ENCODE results near the gene ITGAL.
A peak's percentile ranks its signal among the peaks of the same experiment; 100 is the strongest.
"Not testable (repeated sequence)": the region's sequence is repeated elsewhere in the genome, so short reads cannot be mapped to it uniquely, and the experiment has no call there.

The ITGAL gene

GRCh38 chr16:30526823-30527634 is 54.5 kb downstream of the ITGAL start:
- peak; percentile 92 to 94 for DNase-seq

DNA sequence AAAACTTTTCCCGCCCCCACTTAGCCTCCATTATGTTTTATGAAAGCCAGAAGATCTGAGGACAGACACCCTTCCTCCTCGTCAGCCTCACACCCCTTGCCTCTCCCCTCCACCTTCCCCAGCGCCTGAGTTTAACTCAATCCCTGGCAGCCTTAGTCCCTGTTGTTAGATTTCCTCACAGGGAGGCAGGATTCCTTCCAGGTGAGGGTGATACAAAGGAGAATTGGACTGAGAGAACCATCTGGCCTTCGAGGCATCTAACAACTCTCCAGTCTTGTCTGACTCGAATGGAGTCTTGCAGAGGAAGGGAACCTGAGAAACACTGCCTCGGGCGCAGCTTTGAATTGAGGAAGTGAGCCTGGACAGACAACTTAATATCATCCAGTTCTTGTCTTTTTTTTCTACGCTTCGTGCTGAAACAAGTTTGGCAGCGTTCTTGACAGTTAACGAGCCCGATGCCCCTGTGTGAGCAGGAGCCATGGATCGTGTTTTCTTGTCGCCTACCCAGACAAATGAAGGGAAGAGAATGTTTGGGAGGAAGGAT is 55.2 kb downstream of the ITGAL start:
- peak in 1 of 2 donors; percentile 34 for DNase-seq

DNA sequence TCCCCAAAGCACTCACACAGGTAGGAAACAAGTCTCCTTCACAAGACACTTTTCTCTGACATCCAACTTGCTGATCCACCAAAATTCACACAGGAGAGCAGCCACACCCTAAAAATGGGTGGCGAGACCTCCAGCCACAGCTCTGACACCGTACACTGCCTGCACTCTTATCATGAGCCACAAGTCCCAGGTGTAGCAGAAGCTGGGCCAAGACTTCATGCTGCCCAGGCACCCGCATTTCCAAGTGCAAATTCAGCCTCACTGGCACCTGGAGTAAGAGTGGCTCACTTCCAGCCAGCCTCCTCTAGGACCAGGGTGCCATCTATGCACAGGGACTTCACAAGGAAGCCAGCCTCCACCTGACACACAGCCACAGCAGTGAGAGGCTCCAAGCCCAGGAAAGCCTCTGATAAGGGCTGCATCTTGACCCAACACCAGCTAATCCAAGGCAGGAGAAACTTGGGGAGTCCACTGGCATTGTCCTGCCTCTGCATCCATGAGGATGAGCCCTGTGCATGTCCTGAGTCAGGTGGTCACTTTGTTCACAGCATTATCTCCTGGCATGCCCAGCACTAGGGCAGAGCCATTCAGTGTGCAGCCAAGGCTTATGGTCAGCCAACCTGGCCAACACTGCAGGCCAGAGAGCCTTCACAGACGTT is 56.4 kb downstream of the ITGAL start:
- no peak for DNase-seq

GRCh38 chr16:30530163-30531037 is 57.9 kb downstream of the ITGAL start:
- DNase-seq, result peak in 1 of 2 donors; percentile 44

DNA sequence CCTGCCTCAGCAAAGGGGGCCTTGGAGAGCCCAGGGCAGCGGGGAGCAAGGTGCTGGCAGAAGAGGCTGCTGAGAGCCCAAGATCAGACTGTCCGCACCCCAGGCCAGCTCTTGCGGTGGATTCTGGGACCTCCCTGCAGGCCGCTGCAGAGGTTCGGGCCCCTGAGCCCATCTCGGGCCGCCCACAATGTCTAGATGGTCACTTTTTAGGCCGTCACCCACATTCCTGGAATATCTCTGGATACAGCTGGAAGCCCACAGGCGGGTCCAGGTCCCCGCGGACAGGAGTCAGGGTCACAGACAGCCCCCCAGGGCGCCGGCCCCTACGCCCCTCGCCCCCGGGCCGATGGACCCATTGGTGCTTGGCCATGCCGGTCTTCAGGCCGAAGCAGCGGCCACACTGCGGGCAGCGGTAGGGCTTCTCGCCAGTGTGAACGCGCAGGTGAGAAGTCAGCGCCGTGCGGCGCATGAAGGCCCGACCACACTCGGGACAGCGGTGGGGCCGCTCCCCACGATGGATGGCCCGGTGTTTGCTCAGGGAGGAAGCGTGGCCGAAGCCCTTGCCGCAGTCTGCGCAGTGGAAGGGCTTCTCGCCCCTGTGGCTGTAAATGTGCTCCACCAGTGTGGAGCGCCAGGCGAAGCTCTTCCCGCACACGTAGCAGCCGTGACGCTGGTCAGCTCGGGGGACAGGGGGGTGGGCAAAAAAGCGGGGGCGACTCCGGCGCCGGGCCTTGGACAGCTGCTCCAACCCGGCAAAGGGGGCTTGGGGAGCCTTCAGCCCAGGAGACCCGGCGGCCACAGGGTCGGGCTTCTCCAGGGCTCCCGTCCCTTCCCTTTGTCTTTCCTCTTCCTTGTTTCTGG is 60.0 kb downstream of the ITGAL start:
- DNase-seq, result no peak

GRCh38 chr16:30533146-30533522 is 60.6 kb downstream of the ITGAL start:
- no peak for DNase-seq

DNA sequence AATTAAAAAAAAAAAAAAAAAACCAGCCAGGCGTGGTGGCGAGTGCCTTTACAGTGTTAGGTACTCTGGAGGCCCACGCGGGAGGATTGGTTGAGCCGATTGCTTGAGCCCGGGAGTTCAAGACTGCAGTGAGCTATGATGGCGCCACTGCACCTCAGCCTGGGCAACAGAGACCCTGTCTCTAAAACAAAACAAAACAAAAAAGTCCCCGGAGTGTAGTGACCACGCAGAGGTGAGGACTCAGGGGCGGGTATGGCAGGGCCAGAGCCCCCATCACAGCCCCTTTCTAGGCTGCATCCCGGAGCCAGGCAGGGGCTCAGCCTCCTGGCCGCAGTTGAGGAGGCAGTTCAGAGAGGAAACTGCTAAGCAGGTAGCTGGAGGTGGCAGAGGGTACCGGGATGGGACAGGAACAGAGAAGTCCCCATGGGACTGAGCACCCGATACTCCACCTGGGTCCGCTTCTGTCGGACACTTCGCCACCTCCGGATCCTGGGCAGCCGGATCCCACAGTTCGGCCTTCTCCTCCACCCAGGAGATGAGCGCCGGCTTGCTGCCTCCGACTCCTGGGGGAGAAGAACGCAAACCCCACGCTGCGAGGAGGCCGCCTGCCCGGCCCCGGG is 61.3 kb downstream of the ITGAL start:
- DNase-seq, result no peak

DNA sequence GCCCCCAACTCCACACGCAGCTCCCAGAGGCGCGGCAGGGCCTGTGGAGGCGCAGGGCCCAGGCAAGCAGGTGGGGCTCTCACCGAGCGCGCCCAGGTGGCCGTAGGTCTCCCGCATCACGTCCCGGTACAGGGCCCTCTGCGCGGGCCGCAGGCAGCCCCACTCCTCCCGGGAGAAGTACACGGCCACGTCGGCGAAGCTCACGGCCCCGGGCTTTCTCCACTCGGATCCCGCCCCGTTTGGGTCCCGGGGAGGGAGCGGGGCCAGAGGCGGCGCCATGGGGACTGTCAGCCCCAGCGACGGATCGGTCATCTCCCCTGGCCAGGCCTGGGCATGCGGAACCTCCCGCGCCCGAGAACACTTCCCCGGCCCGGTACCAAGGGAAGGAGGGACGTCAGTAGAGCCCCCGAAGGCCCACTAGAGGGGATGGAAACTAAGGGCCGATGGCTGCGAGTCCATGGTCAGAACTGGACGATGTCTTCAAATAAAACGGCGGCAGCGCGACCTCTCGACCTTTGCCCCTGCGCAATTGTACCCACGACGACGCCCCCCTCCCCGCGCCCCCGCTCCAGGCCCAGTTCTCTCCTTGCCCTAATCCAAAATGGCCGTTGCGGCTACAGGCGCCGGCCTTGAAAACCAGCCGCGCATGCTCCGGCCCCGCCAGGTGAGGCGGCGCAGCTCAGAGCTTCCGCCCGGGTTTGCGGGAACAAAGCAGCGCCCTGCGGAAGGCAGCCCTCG is 62.0 kb downstream of the ITGAL start, which contains the start of gene ZNF747:
TSS of gene ZNF747 (minus strand) at position 491 of the 738 bp plus-strand sequence. CDS start at position 312, 179 bp downstream.
- peak; percentile 89 to 94 for DNase-seq

GRCh38 chr16:30535106-30535776 is 62.7 kb downstream of the ITGAL start:
- DNase-seq, result peak; percentile 55 to 69

GRCh38 chr16:30535777-30536190 is 63.2 kb downstream of the ITGAL start:
- peak; percentile 62 to 66 for DNase-seq

DNA sequence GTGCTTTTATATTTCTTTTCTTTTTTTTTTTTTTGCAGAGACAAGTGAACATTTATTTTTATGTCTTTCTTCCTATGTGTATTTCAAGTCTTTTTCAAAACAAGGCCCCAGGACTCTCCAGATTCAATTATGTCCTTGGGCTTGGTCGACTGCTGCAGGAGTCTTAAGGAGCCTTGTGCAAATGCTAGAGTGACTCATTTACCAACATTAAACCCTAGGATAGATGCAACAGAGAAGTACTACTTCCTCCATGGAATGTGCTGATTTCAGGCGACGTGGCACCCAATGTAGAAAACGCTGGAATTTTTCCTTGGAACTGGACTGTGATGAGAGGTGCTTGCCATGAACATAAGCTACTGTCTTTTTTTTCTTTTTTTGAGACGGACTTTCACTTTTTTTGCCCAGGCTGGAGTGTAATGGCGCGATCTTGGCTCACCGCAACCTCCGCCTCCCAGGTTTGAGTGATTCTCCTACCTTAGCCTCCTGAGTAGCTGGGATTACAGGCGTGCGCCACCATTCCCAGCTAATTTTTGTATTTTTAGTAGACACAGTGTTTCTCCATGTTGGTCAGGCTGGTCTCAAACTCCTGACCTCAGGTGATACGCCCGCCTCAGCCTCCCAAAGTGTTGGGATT is 64.0 kb downstream of the ITGAL start:
- not testable (repeated sequence) for DNase-seq

- no peak for DNase-seq
These were observed 66.7 kb downstream of the ITGAL start for GRCh38 chr16:30539000-30539964.

DNA sequence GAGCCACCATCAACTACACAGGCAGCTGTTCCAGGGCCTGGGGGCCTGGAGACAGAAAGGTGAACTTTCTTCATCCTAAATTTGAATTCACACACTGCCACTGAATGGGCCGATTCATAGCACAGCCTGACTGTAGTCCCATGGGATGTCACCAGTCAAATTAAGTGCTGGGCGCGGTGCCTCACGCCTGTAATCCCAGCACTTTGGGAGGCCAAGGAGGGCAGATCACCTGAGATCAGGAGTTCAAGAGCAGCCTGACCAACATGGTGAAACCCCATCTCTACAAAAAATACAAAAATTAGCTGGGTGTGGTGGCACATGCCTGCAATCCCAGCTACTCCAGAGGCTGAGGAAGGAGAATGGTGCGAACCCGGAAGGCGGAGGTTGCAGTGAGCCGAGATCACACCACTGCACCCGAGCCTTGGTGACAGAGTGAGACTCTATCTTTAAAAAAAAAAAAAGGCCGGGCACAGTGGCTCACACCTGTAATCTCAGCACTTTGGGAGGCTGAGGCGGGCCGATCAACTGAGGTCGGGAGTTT is 67.5 kb downstream of the ITGAL start:
- DNase-seq, result not testable (repeated sequence)

DNA sequence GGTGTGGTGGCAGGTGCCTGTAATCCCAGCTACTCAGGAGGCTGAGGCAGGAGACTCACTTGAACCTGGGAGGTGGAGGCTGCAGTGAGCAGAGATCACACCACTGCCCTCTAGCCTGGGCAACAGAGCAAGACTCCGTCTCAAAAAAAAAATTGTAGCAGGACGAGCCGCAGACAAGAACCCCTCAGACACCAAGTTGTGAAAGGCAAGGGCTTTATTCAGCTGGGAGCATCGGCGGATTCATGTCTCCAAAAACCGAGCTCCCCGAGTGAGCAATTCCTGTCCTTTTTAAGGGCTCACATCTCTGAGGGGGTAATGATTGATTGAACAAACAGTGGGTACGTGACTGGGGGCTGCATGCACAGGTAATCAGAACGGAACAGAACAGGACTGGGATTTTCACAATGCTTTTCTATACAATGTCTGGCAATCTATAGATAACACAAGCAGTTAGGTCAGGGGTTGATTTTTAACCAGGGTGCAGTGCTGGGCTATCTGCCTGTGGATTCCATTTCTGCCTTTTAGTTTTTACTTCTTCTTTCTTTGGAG is 68.4 kb downstream of the ITGAL start:
- DNase-seq, result not testable (repeated sequence)

DNA sequence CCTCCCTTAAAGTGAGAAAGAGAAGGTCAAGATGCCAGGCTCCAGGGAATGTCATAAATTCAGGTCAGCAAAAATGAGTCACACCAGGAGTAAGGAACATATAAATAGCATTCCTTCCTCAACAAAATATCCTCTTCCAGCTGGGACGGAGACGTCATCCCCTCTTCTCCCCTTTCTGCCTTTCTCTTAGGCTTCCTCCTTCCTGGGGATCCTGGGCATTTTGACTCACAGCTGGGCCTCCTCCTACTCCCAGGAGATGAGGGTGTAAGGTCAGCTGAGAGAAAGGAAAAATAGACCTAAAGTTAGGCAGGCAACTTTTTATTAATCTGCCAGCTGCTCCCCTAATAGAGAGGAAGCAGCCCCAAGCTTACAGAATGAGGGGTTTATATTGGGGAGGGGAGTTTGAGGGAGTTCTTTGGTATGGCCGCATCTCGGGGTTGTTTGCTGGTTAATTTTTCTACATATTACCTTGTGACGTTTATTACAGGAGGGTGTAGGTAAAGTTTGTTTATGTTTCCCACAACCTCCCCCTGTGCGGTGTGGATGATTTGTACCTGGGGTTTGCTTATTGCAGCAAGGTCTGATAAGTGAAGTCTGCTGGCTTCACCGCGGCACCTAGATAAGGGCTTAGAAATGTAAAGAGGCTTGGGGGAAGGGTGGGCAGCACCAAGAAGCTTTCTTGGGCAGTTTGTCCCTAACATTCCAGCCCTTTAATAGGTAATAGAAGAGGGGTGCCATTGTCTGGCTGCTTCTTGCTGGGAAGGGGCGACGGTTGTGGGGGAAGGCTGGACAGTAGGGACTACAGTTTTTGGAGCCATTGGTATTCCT is 69.2 kb downstream of the ITGAL start:
- DNase-seq, result no peak

DNA sequence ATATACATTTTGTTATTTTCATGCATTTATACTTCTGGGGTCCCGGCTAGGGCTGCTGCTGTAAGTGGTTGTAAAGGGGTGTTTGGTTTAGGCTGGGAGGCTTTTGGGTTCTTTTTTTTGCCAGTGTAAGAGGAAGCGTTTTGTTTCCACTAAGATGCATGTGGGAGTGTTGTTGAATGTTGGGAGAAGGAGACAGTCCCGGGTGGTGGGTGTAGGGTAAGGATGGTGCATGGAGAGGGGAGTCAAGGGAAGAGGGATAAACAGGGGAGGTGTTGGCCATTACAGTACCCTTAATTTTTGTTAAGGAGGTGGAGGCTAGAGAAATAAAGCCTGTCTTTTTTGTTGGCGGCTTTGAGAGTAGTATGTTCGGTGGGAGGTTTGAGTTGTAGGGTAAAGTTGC is 70.5 kb downstream of the ITGAL start:
- no peak for DNase-seq

DNA sequence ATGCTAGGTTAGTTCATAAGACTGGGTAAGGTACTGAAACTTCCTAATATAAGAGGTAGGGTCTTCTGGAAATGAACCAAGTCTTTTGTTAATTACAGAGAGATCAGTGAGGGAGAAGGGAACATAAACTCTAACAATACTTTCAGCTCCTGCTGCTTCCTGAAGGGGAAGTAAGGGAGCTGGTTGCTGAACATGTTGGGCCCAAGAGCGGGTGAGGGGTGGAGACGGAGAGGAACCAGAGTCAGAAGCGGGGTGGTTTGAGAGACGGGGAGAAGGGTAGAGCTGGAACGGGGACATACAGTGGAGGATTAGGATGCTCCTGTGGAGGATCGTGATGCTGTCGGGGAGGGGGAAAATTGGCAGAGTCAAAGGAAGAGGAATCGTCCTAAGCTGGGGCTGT is 73.6 kb downstream of the ITGAL start:
- DNase-seq, result no peak
